Tibial nerve (tissue), 4 donors: Measurements from ENCODE around the gene EXD3.

ENCODE experiments used
- CTCF ChIP-seq, 5 experiments: fragments of 200-600 bp in 3 of 5; fragments of 450-650 bp in 2 of 5; sonication (generic) in 3 of 5; IDR thresholded peaks; one replicate each; pipeline ENCODE4 v1.5.1; 2016 to 2019; ENCODE audit warnings: antibody characterized with exemption in 5 of 5, mild to moderate bottlenecking in 3 of 5, moderate library complexity in 2 of 5
- EP300 ChIP-seq, 2 donors: sonication (generic); formaldehyde crosslinking; IDR thresholded peaks; one replicate each; pipeline ENCODE4 v1.6.1; 2017; ENCODE audit warnings: antibody characterized with exemption in 2 of 2, mild to moderate bottlenecking in 1 of 2
- POLR2A ChIP-seq, 2 donors: fragments of 450-650 bp; IDR thresholded peaks; one replicate each; pipeline ENCODE4 v1.6.1; 2017; ENCODE audit warnings: antibody characterized with exemption in 2 of 2, mild to moderate bottlenecking in 2 of 2, moderate library complexity in 2 of 2

GRCh38 chr9:137398561-137399468 is 24.1 kb downstream of the EXD3 start:
- TF ChIP-seq CTCF (IDR thresholded peaks at IDR 0.05), result no peak
- no peak for TF ChIP-seq POLR2A (IDR thresholded peaks at IDR 0.05)
- no peak for TF ChIP-seq EP300 (IDR thresholded peaks at IDR 0.05)
